ENCODE results near the gene ACAP2.
"Not testable (repeated sequence)": the region's sequence is repeated elsewhere in the genome, so short reads cannot be mapped to it uniquely, and the experiment has no call there.

Gene ACAP2

DNA sequence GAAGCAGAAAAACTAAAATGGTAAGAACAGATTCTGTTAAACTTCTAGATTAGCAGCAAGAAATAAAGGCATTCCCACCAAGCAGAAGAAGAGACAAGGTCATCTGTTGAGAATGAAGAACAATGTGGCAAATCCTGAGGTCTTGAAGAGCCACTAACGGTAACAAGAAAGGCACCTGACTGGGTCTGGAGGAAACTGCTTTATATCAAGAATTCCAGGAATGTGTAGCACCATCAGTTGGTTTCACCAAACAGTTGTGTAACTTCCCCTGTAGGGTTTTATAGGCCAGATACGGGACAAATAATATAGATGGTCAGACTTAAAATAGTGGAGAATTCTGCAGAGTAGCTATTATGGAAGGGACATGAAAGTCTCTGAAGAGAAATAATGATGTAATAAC is 57.3 kb downstream of the ACAP2 start:
- no peak for DNase-seq

GRCh38 chr3:195384952-195385351 is 57.9 kb downstream of the ACAP2 start:
- DNase-seq, result no peak

DNA sequence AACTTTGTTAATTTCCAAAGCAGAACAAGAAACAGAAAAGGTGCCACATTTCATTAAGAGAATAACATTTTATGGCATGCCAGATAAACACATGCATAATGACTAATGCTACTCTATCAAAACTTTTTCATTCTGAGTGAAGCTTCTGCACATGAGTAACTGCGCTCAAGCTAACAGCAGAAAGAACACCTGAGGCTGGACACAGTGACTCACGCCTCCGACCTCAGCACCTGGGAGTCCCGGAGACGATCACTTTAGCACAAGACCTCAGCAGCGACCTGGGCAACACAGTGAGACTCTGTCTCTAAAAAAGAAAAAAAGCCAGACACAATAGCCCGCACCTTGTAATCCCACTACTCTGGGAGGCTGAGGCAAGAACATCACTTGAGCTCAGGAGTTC is 70.6 kb downstream of the ACAP2 start:
- DNase-seq, result no peak

GRCh38 chr3:195366200-195366925 is 76.5 kb downstream of the ACAP2 start:
- DNase-seq, result no peak

- no peak for DNase-seq
Observed at GRCh38 chr3:195365371-195365770, 77.4 kb downstream of the ACAP2 start.

- not testable (repeated sequence) for DNase-seq
Observed at GRCh38 chr3:195357797-195358196, 85.0 kb downstream of the ACAP2 start.

GRCh38 chr3:195356151-195357086 is 86.4 kb downstream of the ACAP2 start:
- DNase-seq, result no peak

DNA sequence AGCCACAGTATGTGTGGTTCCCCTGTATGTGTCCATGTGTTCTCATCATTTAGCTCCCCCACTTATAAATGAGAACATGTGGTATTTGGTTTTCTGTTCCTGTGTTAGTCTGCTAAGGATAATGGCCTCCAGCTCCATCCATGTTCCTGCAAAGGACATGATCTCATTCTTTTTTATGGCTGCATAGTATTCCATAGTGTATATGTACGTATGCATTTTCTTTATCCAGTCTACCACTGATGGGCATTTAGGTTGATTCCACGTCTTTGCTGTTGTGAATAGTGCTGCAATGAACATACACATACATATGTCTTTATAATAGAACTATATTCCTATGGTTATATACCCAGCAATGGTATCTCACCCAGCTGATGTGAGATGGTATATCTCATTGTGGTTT is 88.8 kb downstream of the ACAP2 start:
- DNase-seq, result not testable (repeated sequence)

DNA sequence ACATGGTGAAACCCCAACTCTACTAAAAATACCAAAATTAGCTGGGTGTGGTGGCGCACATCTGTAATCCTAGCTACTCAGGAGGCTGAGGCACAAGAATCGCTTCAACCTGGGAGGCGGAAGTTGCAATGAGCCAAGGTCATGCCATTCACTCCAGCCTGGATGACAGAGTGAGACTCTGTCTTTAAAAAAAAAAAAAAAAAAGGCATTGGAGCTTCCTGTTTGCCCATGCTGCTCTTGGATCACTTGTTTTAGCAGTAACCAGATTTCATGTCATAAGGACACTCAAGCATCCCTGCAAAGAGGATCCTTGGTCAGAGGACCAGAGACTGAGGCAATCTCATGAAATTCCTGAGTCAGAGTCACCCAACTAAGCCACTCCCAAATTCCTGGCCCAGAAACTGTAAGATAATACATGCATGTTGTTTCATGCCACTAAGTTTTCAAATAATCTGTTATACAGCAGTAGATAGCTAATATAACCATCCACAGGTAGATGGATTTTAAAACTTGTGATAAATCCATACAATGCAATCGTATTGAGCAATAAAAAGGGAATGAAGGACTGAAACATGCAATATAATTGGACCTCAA is 89.8 kb downstream of the ACAP2 start:
- no peak for DNase-seq

GRCh38 chr3:195348426-195349115 is 94.2 kb downstream of the ACAP2 start:
- DNase-seq, result no peak

DNA sequence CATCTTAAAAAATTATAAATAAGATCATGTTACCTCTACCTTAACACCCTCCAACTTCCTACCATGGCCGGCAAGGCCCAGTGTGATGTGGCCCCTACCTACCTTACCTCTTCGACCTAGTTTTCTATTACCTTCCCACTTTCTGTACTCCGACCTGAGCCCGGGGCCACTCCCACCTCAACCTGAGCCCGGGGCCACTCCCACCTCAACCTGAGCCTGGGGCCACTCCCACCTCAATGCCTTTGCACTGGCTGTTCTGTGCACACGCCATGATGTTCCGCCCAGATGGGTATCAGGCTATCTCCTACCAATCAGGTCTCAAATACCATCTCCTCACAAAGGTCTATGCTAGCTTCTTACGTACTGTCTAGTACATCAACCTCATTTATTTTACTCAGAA is 105.1 kb downstream of the ACAP2 start:
- DNase-seq, result no peak

DNA sequence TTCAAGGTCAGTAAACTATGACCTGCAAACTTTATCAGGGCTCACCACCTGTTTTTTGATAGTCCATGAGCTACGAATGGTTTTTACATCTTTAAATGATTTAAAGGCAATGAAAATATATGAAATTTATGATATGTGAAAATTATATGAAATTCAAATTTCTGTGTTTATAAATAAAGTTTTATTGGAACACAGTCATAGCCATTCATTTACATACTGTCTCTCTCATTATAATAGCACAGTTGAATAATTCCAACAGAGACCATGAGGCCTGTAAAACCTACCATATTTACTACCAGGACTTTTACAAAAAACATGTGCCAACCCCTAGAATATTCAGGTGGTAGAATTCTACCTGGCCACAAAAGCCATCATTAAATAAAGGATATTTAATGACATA is 107.9 kb downstream of the ACAP2 start:
- no peak for DNase-seq

GRCh38 chr3:195319060-195319459 is 123.8 kb downstream of the ACAP2 start:
- no peak for DNase-seq

DNA sequence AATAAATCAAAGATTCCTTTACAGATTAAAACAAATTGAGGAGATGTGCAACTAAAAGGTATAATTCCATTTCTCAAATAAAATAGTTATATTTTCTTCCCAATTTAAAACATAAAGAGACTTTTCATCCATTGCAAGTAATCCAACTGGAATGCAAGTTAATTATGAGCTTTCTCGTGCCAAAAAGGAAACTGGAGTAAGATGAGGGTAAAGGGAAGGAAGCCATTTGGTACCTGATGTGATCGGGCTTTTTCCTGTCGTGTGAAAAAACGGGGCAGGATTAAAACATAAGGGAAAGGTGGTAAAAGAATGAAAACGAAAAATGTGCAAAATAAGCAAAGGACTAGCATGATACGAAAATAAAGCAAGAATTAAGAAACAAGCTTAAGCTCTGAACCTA is 130.1 kb downstream of the ACAP2 start:
- DNase-seq, result no peak

- no peak for DNase-seq
Observed at GRCh38 chr3:195307711-195308110, 135.1 kb downstream of the ACAP2 start.

DNA sequence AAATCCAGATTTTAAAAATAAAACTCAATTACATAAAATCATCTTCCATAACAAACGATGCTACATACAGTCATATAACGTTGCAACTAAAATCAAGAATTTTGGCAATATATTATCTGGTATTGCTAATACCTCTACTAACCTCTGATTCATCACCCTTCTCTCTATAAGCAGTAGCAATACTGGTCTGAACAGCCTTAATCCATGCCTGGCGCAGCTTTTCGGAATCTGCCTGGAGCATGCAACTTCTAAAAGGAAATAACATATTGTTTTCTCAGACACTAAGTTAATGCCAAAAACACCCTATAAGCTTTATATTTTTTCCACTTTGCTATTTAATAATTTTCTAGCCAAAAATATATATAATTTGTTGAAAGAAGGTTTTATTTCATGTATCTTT is 136.5 kb downstream of the ACAP2 start:
- no peak for DNase-seq

DNA sequence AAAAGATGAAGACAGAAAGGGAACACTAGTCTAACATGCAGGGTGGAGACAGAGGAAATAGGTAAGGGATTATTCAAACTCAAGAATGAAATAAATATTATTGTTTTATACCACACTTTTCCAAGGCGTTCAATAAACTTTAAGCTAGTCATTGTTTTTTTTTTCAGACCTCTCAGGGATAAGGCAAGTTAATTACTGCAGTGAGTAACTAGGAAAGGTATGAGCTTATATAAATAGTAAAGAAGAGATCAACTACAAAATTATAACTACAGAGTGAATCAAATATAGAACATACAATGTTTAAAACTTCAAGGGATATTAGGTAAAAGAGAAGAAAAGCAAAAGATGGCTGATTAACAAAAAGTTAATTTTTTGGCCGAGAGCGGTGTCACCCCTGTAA is 140.4 kb downstream of the ACAP2 start:
- no peak for DNase-seq

DNA sequence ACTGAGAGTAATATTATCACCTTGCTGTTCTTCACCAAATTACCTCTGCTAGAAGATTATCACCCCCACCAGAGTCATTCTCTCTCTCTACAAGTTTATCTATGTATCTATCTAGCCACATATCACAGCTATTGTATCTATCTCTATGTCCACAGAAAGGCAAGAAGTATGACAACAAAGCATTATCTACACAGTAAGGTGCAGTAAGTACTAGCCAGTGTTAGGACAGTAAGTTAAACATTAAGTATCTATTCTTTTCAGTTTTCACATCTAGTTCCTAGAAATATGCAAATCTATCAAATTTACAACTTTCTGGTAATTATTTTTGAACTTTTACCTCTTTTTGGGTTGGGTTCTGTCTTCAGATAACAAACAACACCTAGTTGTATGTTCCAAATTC is 145.4 kb downstream of the ACAP2 start:
- no peak for DNase-seq

DNA sequence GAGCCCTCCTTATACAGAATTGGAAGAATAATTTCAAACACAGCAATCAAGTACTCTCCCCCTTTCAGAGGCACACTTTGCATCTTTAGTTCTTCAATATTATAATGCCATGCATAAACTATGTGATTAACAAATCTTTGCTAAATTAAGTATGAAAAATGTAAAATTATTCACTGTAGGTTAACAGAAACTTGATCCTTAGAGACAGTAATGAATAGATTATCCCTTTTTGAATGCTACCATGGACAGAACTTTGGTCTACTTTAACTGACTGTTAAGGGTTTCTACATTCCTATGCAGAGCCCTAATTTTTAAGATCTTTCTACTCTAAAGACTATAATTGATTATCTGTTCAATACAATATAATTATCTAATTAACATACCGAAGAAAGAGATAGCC is 146.2 kb downstream of the ACAP2 start:
- DNase-seq, result no peak

DNA sequence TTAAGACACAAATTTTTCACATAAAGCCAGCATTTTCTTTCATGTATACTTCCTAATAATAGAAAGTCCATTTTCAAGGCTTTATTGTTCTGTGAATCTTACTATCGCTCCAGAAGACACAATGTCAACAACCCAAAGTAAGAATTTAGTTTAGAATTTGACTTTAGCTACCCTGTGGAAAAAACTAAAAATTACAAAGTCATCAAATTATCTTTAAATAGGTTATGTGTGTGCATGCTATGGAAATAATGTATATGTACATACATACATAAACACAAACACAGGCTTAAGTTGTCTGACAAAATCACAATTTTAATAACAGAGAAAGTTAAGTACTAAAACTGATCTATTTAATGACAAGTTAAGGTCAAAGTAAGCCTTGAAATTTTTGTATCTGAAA is 151.7 kb downstream of the ACAP2 start:
- DNase-seq, result no peak

DNA sequence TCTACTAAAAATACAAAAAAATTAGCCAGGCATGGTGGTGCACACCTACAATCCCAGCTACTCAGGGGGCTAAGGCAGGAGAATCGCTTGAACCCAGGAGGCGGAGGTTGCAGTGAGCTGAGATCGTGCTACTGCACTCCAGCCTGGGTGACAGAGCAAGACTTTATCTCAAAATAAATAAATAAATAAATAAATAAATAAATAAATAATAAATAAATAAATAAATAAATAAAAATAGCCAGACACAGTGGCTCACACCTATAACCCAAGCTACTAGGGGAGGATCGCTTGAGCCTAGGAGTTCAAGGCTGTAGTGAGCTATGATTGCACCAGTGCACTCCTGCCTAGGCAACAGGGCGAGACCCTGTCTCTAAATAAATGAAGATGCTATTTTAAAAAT is 152.2 kb downstream of the ACAP2 start:
- DNase-seq, result not testable (repeated sequence)

- no peak for DNase-seq
Observed at GRCh38 chr3:195286115-195286872, 156.5 kb downstream of the ACAP2 start.

All from CD4-positive, alpha-beta T cell treated with Interleukin-4 for 1 hour (primary cell).